K562 (cell line): ENCODE results near the gene FAF2. TPM values are rescaled to one million over a fixed set of nuclear protein-coding genes. Genes with fewer than 3 reads are reported as not detected.
A peak's percentile ranks its signal among the peaks of the same experiment; 100 is the strongest.

Source experiments
- ARID2 ChIP-seq: fragments of 450-650 bp; IDR thresholded peaks from 2 replicates; pipeline ENCODE4 v1.6.1; 2017; ENCODE audit warnings: antibody characterized with exemption, mild to moderate bottlenecking
- CREB1 ChIP-seq, 2 experiments: sonication (generic) in 1 of 2; formaldehyde crosslinking in 1 of 2; IDR thresholded peaks; 2 replicates each; pipeline versions ENCODE4 v1.6.1 to v1.8.0; 2012 to 2022; ENCODE audit warnings: inconsistent platforms in 1 of 2, mild to moderate bottlenecking in 1 of 2, missing genetic modification reagents in 1 of 2, moderate library complexity in 1 of 2
- CTBP1 ChIP-seq: fragments of 450-650 bp; IDR thresholded peaks from 2 replicates; pipeline ENCODE4 v1.6.1; 2016; ENCODE audit warnings: borderline replicate concordance
- GABPB2 ChIP-seq: fragments of 250-450 bp; sonication (Bioruptor Pico); conservative IDR thresholded peaks from 2 replicates; pipeline ENCODE4 v1.5.1; 2021; ENCODE audit warnings: mild to moderate bottlenecking
- OTX1 ChIP-seq: fragments of 450-650 bp; formaldehyde crosslinking; IDR thresholded peaks from 2 replicates; pipeline ENCODE4 v1.4.0; 2022; ENCODE audit warnings: mild to moderate bottlenecking
- PHF20 ChIP-seq: fragments of 450-650 bp; IDR thresholded peaks from 2 replicates; pipeline ENCODE4 v1.6.1; 2018; ENCODE audit not compliant: partially characterized antibody
- PHF8 ChIP-seq: fragments of 200-600 bp; sonication (generic); IDR thresholded peaks from 2 replicates; pipeline ENCODE4 v1.6.1; 2012; ENCODE audit warnings: mixed run types, mild to moderate bottlenecking, inconsistent platforms, low read length, moderate library complexity, borderline replicate concordance
- POLR2G ChIP-seq: fragments of 200-400 bp; formaldehyde crosslinking; IDR thresholded peaks from 2 replicates; pipeline ENCODE4 v1.6.1; 2017; ENCODE audit warnings: low read depth, mild to moderate bottlenecking, antibody characterized with exemption, low read length, moderate library complexity
- RB1 ChIP-seq: fragments of 450-650 bp; IDR thresholded peaks from 2 replicates; pipeline ENCODE4 v1.6.1; 2017; ENCODE audit warnings: low read depth, mild to moderate bottlenecking
- RBFOX2 ChIP-seq: fragments of 200-400 bp; formaldehyde crosslinking; IDR thresholded peaks from 2 replicates; pipeline ENCODE4 v1.6.1; 2017; ENCODE audit warnings: low read depth, mild to moderate bottlenecking, low read length, moderate library complexity
- RBM22 ChIP-seq: fragments of 200-400 bp; formaldehyde crosslinking; IDR thresholded peaks from 2 replicates; pipeline ENCODE4 v1.6.1; 2018; ENCODE audit warnings: low read length, low read depth; ENCODE audit not compliant: poor library complexity, severe bottlenecking
- SMAD2 ChIP-seq: fragments of 150-350 bp; IDR thresholded peaks from 2 replicates; pipeline ENCODE4 v1.6.1; 2014; ENCODE audit warnings: low read depth, mild to moderate bottlenecking, low read length
- SMARCE1 ChIP-seq: fragments of 450-650 bp; IDR thresholded peaks from 2 replicates; pipeline ENCODE4 v1.7.1; 2016; ENCODE audit warnings: mild to moderate bottlenecking
- TCFL5 ChIP-seq: fragments of 250-450 bp; sonication (Bioruptor Pico); conservative IDR thresholded peaks from 2 replicates; pipeline ENCODE4 v1.6.1; 2021; ENCODE audit warnings: mild to moderate bottlenecking, moderate library complexity, matching md5 sums
- TEAD4 ChIP-seq, 2 experiments: sonication (generic) in 1 of 2; formaldehyde crosslinking in 1 of 2; IDR thresholded peaks; 2 replicates each; pipeline versions ENCODE4 v1.6.1 to v1.8.0; 2012 to 2022; ENCODE audit warnings: borderline replicate concordance in 1 of 2, inconsistent platforms in 1 of 2, low read length in 1 of 2, mild to moderate bottlenecking in 1 of 2, missing genetic modification reagents in 1 of 2
- WHSC1 ChIP-seq: IDR thresholded peaks from one replicate; pipeline ENCODE4 v1.6.1; 2012; ENCODE audit warnings: low read length, control low read depth, inconsistent platforms
- ZNF263 ChIP-seq: sonication (generic); formaldehyde crosslinking; IDR thresholded peaks from 2 replicates; pipeline ENCODE4 v1.8.0; 2022; ENCODE audit warnings: mild to moderate bottlenecking, missing genetic modification reagents, borderline replicate concordance
- ZNF398 ChIP-seq: fragments of 250-450 bp; sonication (Bioruptor Pico); IDR thresholded peaks from 2 replicates; pipeline ENCODE4 v1.8.0; 2021; ENCODE audit warnings: moderate library complexity, mild to moderate bottlenecking, inconsistent platforms
- ZNF431 ChIP-seq: sonication (generic); formaldehyde crosslinking; IDR thresholded peaks from 2 replicates; pipeline ENCODE4 v1.8.0; 2022; ENCODE audit warnings: mild to moderate bottlenecking, missing genetic modification reagents
- polyA plus RNA-seq, 8 experiments: library from polyadenylated mRNA; depleted of rRNA in 4 of 8; stranded (reverse) in 5 of 8; unstranded in 3 of 8; fragments of >200 nt; fragmentation: Nextera tagmentation in 2 of 8; fragmentation: Illumina TruSeq in 1 of 8; extraction: Ambion mirVana in 2 of 8; extraction: Trizol in 1 of 8; gene quantifications; 2 replicates each; pipeline versions ENCODE4 v1.2.1 to v1.2.3, GENCODE V29; 2011 to 2014; ENCODE audit warnings: inconsistent platforms in 1 of 8, missing spikeins in 1 of 8
- total RNA-seq, 7 experiments: library from RNA; depleted of rRNA in 6 of 7; stranded (reverse); fragments of >200 nt in 6 of 7; fragmentation: Illumina TruSeq in 2 of 7; extraction: Trizol in 2 of 7; gene quantifications; 2 replicates each; pipeline versions ENCODE4 v1.2.1 to v1.2.3, GENCODE V29; 2011 to 2021; ENCODE audit warnings: low replicate concordance in 1 of 7
- TF ChIP-seq, protein P1 (sequence below): fragments of 450-650 bp; formaldehyde crosslinking; IDR thresholded peaks from 2 replicates; pipeline ENCODE4 v1.4.0; 2020; ENCODE audit warnings: mild to moderate bottlenecking, mixed read lengths
- TF ChIP-seq, protein P2 (sequence below), 2 experiments: IDR thresholded peaks; 2 replicates each; pipeline ENCODE4 v1.6.1; 2011; ENCODE audit warnings: borderline replicate concordance in 1 of 2, control low read depth in 1 of 2, low read depth in 1 of 2, low read length in 1 of 2, mild to moderate bottlenecking in 1 of 2, mixed read lengths in 1 of 2, moderate library complexity in 1 of 2; ENCODE audit not compliant: insufficient read depth in 1 of 2, insufficient read length in 1 of 2, poor library complexity in 1 of 2, severe bottlenecking in 1 of 2; ENCODE audit errors: extremely low read depth in 1 of 2
- TF ChIP-seq, protein P3 (sequence below): fragments of 450-650 bp; IDR thresholded peaks from 2 replicates; pipeline ENCODE4 v1.7.0; 2016; ENCODE audit warnings: borderline replicate concordance

FAF2 gene
- total and polyA plus RNA-seq, 9 of the 15 experiments (the other 6 are each of a cell fraction or from before 2014, with no cell fraction given): 25.0 to 44.6 (median 36.1) TPM

DNA sequence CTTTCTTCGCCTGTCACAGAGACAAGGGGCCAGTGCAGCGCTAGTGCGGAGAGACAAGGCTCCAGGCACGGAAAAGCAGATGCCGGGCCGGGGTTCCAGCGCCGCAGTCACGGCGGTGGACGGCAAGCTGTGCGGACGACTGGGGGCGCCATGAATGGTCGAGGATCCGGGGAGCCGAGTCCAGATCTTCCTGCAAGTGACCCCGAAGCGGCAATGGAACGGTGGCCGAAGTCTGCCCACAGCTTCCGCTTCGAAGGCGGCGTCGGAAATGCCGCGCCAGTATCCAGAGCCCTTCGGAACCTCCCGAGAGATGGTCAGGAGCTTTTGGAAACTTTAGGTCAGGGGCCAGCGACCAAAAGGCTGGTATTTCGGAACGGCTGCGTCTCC is 601 bp upstream of the FAF2 start (continued):
- TF ChIP-seq, protein P1, sequence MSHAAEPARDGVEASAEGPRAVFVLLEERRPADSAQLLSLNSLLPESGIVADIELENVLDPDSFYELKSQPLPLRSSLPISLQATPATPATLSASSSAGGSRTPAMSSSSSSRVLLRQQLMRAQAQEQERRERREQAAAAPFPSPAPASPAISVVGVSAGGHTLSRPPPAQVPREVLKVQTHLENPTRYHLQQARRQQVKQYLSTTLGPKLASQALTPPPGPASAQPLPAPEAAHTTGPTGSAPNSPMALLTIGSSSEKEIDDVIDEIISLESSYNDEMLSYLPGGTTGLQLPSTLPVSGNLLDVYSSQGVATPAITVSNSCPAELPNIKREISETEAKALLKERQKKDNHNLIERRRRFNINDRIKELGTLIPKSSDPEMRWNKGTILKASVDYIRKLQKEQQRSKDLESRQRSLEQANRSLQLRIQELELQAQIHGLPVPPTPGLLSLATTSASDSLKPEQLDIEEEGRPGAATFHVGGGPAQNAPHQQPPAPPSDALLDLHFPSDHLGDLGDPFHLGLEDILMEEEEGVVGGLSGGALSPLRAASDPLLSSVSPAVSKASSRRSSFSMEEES: no peak
- TF ChIP-seq, protein P2, sequence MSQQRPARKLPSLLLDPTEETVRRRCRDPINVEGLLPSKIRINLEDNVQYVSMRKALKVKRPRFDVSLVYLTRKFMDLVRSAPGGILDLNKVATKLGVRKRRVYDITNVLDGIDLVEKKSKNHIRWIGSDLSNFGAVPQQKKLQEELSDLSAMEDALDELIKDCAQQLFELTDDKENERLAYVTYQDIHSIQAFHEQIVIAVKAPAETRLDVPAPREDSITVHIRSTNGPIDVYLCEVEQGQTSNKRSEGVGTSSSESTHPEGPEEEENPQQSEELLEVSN (IDR thresholded peaks at IDR 0.05; ENCODE audit: borderline replicate concordance in 1 of 2, extremely low read depth in 1 of 2, insufficient read depth in 1 of 2, insufficient read length in 1 of 2, low read depth in 1 of 2, low read length in 1 of 2, poor library complexity in 1 of 2, severe bottlenecking in 1 of 2): peak; percentile 12 to 40
- TF ChIP-seq ZNF398 (CRISPR knock-in tag) (no peak), ZNF431 (CRISPR knock-in tag) (0 out of 2 replicates have a peak, but pooled peaks have one; percentile 32), PHF8 (peak; percentile 53; the same call in 1 of the 2 replicates), ARID2 (no peak), SMAD2 (no peak), PHF20 (peak; percentile 21), CTBP1 (peak; percentile 37; the same call in 1 of the 2 replicates), ZNF263 (CRISPR knock-in tag) (peak; percentile 53; the same call in 1 of the 2 replicates), RB1 (peak; percentile 52; the same call in 1 of the 2 replicates), RBM22 (no peak), TCFL5 (CRISPR knock-in tag) (no peak), TEAD4 (IDR thresholded peaks at IDR 0.05; ENCODE audit: low read length) (0 out of 2 replicates have a peak, but pooled peaks have one; percentile 11), TEAD4 (CRISPR knock-in tag; IDR thresholded peaks at IDR 0.05; ENCODE audit: borderline replicate concordance) (no peak), OTX1 (peak; percentile 45; the same call in 1 of the 2 replicates), WHSC1 (no peak), CREB1 (IDR thresholded peaks at IDR 0.05) (no peak), CREB1 (CRISPR knock-in tag; IDR thresholded peaks at IDR 0.05) (no peak), RBFOX2 (peak; percentile 76), POLR2G (peak; percentile 61; the same call in 1 of the 2 replicates), GABPB2 (no peak), SMARCE1 (peak; percentile 63; the same call in 1 of the 2 replicates)
- TF ChIP-seq, protein P3, sequence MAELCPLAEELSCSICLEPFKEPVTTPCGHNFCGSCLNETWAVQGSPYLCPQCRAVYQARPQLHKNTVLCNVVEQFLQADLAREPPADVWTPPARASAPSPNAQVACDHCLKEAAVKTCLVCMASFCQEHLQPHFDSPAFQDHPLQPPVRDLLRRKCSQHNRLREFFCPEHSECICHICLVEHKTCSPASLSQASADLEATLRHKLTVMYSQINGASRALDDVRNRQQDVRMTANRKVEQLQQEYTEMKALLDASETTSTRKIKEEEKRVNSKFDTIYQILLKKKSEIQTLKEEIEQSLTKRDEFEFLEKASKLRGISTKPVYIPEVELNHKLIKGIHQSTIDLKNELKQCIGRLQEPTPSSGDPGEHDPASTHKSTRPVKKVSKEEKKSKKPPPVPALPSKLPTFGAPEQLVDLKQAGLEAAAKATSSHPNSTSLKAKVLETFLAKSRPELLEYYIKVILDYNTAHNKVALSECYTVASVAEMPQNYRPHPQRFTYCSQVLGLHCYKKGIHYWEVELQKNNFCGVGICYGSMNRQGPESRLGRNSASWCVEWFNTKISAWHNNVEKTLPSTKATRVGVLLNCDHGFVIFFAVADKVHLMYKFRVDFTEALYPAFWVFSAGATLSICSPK: no peak
